Globus pallidus (tissue), 1 donor: ENCODE data around the gene SLC9A7.
"Not testable (repeated sequence)": the region's sequence is repeated elsewhere in the genome, so short reads cannot be mapped to it uniquely, and the experiment has no call there.

ENCODE experiments used
- DNase-seq: peaks from one replicate; pipeline ENCODE4 v3.0.0-alpha.2; 2015; ENCODE audit warnings: low spot score

SLC9A7 gene

GRCh38 chrX:46754036-46754435, 4.9 kb downstream of the SLC9A7 start:
- DNase-seq, result no peak

GRCh38 chrX:46750889-46751288, 8.0 kb downstream of the SLC9A7 start:
- DNase-seq, result no peak

GRCh38 chrX:46744009-46744408, 14.9 kb downstream of the SLC9A7 start:
- DNase-seq, result no peak

DNA sequence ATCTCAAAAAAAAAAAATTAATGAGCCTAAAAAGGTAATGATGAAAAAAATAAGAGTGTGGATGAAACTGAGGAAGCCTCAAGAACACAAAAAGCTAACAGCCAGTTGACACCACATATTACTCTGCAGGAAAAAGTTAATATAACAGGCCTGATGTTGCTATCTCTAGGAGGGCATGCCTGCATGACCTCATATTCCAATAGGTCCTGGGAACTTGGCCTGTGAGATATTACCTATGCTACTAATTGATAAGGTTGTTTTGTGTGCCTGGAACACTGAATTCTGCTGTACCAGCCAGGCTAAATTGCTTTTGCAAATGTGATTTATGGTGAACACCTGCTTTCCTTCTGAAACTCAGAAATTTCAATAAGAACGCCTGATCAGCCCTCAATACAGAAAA, 15.9 kb downstream of the SLC9A7 start:
- no peak for DNase-seq

GRCh38 chrX:46739736-46740135, 19.2 kb downstream of the SLC9A7 start:
- peak; percentile 36 for DNase-seq

DNA sequence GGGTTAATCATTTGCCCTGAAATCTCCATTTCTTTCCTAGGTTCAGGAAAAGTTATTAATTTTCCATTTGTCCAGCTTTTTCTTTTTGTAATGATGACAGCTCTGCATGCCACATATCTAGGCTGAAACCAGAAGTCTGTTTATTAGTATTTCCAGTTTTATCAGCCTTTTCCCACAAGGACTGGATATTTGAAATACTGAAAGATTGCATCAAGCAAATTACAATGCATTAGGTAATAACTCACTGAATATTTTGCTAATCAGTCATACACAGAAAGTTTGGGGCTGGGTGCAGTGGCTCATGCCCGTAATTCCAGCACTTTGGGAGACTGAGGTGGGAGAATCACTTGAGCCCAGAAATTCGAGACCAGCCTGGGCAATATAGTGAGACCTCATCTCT, 21.5 kb downstream of the SLC9A7 start:
- DNase-seq, result no peak

DNA sequence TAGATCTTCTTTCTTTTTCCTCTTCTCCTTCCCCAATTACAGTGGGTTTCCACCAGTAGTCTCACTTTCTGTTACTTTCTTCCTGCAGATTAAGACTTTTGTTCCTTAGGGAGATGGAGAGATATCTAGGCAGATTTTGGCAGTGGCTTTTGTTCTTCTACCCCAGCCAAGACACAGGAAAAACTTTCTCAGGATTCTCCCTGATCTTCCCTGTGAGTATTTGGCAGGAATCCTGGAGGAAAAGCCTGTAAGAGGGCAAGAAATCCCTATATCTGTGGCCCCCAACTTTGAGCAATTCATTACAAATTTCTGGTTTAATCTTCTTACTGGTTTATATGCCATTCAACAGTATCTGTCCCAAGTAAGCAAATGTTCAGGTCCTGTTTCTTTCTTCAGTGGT, 21.9 kb downstream of the SLC9A7 start:
- no peak for DNase-seq

GRCh38 chrX:46735622-46736021, 23.3 kb downstream of the SLC9A7 start:
- DNase-seq, result no peak

DNA sequence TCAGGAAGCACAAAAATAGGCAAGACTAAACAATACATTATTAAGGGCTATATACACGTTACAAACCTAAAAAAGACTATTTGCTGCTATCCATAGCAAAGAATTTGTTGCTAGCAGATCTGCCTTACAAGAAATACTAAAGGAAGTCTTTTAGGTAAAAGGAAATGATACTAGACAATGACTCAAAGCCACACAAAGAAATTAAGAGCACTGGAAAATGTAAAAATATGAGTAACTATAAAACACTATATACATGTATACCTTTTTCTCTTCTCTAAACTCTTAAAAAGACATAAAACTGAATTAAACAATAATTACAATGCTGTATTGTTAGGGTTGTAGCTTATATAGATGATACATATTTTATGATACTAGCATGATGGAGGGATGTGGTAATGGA, 25.7 kb downstream of the SLC9A7 start:
- no peak for DNase-seq

- DNase-seq, result no peak
These were observed 28.2 kb downstream of the SLC9A7 start for GRCh38 chrX:46730765-46731164.

GRCh38 chrX:46727441-46727840, 31.5 kb downstream of the SLC9A7 start:
- no peak for DNase-seq

DNA sequence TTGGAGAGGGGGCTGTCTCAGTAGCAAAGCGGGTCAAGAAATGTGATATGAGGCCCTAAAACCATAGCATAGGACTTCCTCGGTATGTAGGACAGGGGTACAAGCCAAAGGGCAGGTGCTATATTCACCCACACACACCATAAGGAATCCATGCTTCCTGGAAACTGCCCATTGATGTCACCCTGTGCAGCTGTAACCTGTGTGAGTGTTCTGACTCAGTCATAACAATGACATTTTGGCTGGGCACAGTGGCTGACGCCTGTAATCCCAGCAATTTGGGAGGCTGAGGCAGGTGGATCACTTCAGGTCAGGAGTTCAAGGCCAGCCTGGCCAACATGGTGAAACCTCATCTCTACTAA, 35.4 kb downstream of the SLC9A7 start:
- not testable (repeated sequence) for DNase-seq

DNA sequence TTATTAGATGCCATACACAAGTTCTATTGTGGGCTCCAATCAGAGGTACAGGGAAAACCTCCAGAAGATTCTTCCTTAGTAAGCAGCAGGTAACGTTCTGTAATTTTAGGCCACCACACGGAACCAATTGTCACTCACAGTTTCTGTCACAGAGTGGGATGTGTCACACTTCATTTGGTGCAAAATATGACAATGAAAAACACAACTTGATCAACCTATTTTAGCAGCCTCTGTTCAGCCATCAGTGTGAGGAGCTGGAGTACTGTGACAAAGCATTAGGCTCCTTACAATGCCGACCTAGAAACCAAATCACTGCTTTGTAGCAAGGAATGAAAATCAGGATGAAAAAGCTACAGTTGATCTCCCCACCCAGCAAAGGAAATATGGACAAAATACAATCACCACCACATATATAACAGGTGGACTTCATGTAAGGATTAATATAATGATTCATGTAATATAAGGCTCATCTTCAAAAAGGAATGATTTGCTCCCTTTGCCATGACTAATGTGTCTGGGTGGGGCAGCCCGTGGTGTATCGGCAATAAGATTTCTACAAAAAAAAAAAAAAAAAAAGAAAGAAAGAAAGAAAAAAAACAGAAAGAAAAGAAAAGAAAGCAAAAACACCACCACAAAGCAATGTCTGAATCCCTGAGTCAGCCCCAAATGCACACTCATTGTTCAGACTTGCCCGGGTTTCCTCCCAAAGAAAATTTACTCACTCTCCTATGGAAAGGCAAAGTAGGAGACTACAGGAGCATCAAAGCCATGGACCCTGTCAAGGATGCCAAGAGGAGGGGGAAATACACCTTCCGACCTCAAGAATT, 36.0 kb downstream of the SLC9A7 start:
- DNase-seq, result no peak

DNA sequence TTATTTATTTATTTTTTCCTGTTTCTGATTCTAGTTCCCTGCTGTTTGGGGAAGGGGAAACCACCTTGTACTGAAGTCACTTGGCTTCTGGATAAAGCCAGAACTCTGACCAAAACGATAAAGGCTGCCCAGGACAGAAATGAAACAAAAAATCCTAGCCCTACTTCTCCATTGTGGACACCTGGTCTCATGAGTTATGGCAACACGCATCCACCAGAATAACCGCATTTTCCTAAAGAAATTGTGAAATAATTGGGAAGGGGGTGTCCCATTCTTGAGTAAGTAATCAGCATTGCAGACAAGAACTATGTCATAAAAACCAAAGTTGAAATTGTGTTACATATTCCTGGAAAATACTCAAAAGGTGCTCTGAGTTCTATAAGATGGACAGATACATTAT, 42.1 kb downstream of the SLC9A7 start:
- no peak for DNase-seq

DNA sequence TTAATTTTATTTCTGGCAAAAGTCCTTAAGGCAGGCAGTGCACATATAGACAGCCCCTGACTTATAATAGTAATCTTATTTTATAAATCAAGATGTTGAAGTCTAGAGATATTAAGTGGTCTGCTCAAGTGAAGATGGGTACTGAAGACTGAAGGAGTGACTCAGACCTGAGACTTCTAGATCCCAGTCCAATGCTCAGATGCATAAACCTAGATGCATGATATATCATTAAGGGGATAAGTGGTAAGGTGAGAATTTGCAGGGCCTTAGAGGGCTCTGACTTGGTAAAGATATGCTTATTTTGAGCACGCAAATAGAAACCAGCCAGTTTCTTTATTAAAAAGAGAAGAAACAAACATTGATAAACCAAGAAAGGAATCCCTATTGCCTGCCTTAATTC, 42.9 kb downstream of the SLC9A7 start:
- no peak for DNase-seq

DNA sequence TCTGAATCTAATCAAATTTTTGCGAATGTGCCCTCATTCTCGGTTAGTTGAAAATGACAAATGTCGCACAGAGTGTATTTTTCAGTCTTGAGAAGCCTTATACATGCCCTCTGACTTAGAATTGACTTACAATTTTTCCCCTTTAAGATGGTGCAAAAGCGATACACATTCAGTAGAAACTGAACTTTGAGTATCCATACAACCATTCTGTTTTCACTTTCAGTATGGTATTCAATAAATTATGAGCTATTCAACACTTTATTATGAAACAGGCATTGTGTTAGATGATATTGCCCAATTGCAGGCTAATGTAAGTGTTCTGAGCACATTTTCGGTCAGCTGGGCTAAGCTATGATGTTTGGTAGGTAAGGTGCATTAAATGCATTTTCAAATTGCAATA, 43.4 kb downstream of the SLC9A7 start:
- DNase-seq, result no peak

DNA sequence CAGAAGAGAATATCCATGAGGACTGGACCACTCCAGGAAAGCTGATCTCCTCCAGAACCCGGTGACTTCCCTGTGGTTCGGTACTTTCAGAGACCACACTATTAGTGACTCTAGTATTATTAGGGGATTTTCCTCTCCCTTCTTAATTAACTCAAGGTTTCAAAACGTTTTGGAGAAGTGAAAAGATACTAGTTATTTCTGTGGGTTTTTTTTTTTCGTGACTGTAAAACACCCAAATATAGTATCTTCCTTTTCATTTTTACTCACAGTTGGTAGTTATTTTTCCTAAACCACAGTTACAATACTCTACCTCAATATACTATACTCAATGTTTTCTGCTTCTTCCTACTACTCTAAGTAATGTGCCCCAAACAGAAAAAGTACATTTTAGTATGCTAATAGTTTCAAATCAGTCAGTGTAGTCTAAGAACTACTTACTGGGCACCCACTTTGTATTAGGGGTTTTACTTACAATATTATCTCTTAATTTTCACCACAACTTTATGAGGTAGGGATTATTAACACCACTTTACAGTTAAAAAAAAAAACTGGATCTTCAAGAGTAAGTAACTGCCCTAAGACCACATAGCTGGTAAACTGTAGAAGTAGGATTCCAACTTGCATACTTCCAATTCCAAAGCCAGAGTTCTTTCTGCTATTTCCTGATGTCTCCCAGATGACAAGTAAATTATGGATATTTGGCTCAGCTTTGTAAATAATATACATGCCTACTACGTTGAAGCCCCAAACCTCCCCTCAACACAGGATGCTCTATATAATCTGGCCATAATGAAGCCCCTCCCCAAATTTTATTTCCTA, 45.0 kb downstream of the SLC9A7 start:
- no peak for DNase-seq

GRCh38 chrX:46712764-46713163, 46.2 kb downstream of the SLC9A7 start:
- DNase-seq, result no peak

- DNase-seq, result no peak
These were observed 47.8 kb downstream of the SLC9A7 start for GRCh38 chrX:46710927-46711623.

DNA sequence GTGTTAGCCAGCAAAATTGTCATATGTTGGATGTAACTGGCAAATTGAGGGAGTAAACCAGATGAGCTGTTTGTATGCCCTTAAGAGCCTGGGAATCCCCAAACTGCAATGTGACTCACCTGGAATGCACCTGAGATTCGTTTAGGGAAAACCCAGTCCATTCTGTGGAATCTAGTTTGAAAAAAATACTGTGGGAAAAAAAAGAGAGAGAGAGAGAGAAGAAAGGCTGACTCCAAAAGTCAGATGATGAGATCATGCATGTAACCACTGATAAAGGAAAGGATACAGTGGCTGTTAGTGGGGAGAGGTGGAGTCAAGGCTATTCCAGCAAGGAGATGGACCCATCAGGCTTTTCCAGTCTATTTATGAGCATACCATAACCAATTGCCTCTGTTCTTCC, 48.5 kb downstream of the SLC9A7 start:
- DNase-seq, result no peak

DNA sequence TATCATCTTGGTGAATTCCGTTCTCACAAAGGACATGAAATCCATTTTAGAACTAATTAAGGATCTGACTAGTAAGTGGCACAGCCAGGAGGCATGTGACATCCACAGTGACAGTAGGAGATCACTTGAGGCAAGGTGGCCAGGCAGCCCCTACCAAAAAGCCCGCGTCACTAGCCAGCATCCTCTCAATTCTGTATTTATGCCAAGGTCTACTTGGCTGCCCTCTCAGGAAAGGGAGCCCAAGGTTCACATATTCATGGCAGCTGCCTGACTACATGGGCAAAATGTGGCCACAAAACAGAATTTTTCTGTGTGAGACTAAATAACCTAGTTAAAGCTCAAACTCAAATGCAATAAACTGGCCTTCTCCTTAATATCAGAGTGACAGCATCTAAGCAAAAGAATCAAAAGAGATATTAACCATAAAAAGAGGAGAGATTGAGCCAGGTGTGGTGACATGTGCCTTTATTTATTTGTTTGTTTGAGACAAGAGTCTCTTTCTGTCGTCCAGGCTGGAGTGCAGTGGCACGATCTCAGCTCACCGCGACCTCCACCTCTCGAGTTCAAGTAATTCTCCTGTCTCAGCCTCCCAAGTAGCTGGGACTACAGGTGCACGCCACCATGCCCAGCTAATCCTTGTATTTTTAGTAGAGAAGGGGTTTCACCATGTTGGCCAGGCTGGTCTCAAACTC, 51.5 kb downstream of the SLC9A7 start:
- DNase-seq, result no peak

GRCh38 chrX:46704767-46705386, 54.0 kb downstream of the SLC9A7 start:
- no peak for DNase-seq
